Daoy (cell line): Measurements from ENCODE around the gene METAP1D. TPM values are rescaled to one million over a fixed set of nuclear protein-coding genes. Genes with fewer than 3 reads are reported as not detected.
A peak's percentile ranks its signal among the peaks of the same experiment; 100 is the strongest.
"Not testable (repeated sequence)": the region's sequence is repeated elsewhere in the genome, so short reads cannot be mapped to it uniquely, and the experiment has no call there.

Experiments used
- DNase-seq: peaks from one replicate; pipeline ENCODE4 v3.0.0-alpha.2; 2015; ENCODE audit warnings: low read depth
- total RNA-seq: library from RNA; depleted of rRNA; stranded (reverse); fragments of >200 nt; shearing (Covaris generic); gene quantifications from 2 replicates; pipeline ENCODE4 v1.2.3, GENCODE V29; 2014

METAP1D gene
- total RNA-seq, 1 experiment from 2014 or later = 6.9 TPM

GRCh38 chr2:171996021-171996420 is 3.7 kb upstream of the METAP1D start:
- DNase-seq = no peak

GRCh38 chr2:171997031-171997430 is 2.7 kb upstream of the METAP1D start:
- DNase-seq = not testable (repeated sequence)

GRCh38 chr2:171999161-171999560 is 592 bp upstream of the METAP1D start:
- DNase-seq = no peak

- no peak for DNase-seq
Measured at GRCh38 chr2:172000696-172001361, 1.1 kb downstream of the METAP1D start.

- no peak for DNase-seq
Measured at GRCh38 chr2:172007372-172007771, 7.6 kb downstream of the METAP1D start.

- DNase-seq = no peak
Measured at GRCh38 chr2:172009823-172010222, 10.1 kb downstream of the METAP1D start.

- DNase-seq = no peak
Measured at GRCh38 chr2:172011812-172012575, 12.2 kb downstream of the METAP1D start.

- DNase-seq = no peak
Measured at GRCh38 chr2:172012677-172013391, 13.1 kb downstream of the METAP1D start.

GRCh38 chr2:172013396-172013795 is 13.6 kb downstream of the METAP1D start:
- DNase-seq = no peak

- peak; percentile 48 for DNase-seq
Measured at GRCh38 chr2:172021074-172021931, 21.6 kb downstream of the METAP1D start.

GRCh38 chr2:172021955-172022354 is 22.2 kb downstream of the METAP1D start:
- peak; percentile 59 for DNase-seq

- DNase-seq = no peak
Measured at GRCh38 chr2:172031536-172031935, 31.8 kb downstream of the METAP1D start.

- no peak for DNase-seq
Measured at GRCh38 chr2:172038121-172038520, 38.4 kb downstream of the METAP1D start.

GRCh38 chr2:172038604-172039003 is 38.9 kb downstream of the METAP1D start:
- peak; percentile 67 for DNase-seq

GRCh38 chr2:172039011-172039704 is 39.4 kb downstream of the METAP1D start:
- no peak for DNase-seq

- DNase-seq = no peak
Measured at GRCh38 chr2:172040311-172040710, 40.6 kb downstream of the METAP1D start.

- DNase-seq = no peak
Measured at GRCh38 chr2:172046080-172046678, 46.4 kb downstream of the METAP1D start.

GRCh38 chr2:172046866-172047565 is 47.3 kb downstream of the METAP1D start:
- no peak for DNase-seq

GRCh38 chr2:172047566-172048507 is 48.1 kb downstream of the METAP1D start:
- DNase-seq = no peak
